ENCODE results near the gene PKN2. TPM values are rescaled to one million over a fixed set of nuclear protein-coding genes. Genes with fewer than 3 reads are reported as not detected.

PKN2 gene
- total and polyA plus RNA-seq, 2 of the 4 experiments (the other 2 are of a cell fraction) = 12.7 to 22.2 TPM

DNA sequence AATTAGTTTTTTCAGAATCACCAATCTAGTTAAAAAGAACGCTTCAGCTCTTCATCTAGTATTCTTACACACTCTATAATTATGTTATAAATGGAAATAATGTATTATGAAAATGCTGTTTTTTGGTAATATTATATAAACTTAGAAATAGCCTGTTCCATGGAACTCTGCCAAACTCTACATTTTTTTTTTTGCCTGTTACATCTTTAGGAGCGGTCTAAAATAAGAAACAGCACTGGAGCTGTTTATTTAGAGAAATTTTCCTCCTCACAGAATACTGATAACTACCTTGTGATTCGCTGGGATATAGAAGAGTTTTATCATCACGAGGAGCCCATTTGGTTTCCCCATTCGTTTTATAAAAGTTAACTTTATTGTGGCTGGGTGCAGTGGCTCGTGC lies 58.5 kb downstream of the PKN2 start:
- Histone ChIP-seq H4K91ac (ENCODE audit: insufficient read depth, low read depth, low read length) (no peak overlapping the region), H2AFZ (replicated peaks; ENCODE audit: low read length, poor library complexity) (no peak overlapping the region), H3K4me2 (ENCODE audit: low read depth, low read length) (no peak overlapping the region), H3K23ac (ENCODE audit: low read depth, low read length) (no peak overlapping the region), H3K4ac (ENCODE audit: low read depth, low read length) (no peak overlapping the region), H4K5ac (ENCODE audit: low read depth, low read length) (no peak overlapping the region), H3K4me1 (ENCODE audit: control insufficient read depth, insufficient read depth, low read length) (peaks cover under 1% of the 10 kb centered on the region; the same call in 1 of the 2 replicates), H4K8ac (ENCODE audit: low read depth in 2 of 2, low read length in 2 of 2) (no peak overlapping the region), H3K9ac (ENCODE audit: low read depth, low read length) (no peak overlapping the region), H3K36me3 (ENCODE audit: control insufficient read depth, insufficient read depth, low read length) (peaks cover 3% of the 10 kb centered on the region; the same call in 1 of the 2 replicates), H3K56ac (ENCODE audit: extremely low read depth, insufficient read depth, low read length) (no peak overlapping the region), H2BK15ac (ENCODE audit: low read depth, low read length) (no peak overlapping the region), H3K79me1 (ENCODE audit: low read depth in 1 of 2, low read length in 2 of 2) (peaks cover 22 to 34% of the 10 kb centered on the region in 2 experiments), H3K9me1 (ENCODE audit: insufficient read depth, low read length) (peaks cover 1% of the 10 kb centered on the region; the same call in 1 of the 2 replicates), H3K27me3 (ENCODE audit: control insufficient read depth, insufficient read depth, low read length) (no peaks in the 10 kb centered on the region), H2BK5ac (ENCODE audit: low read depth, low read length, poor library complexity, severe bottlenecking) (no peak overlapping the region), H3K27ac (ENCODE audit: insufficient read depth, low read length) (no peak overlapping the region), H2AK5ac (ENCODE audit: low read depth, low read length) (no peak overlapping the region), H3K4me3 (ENCODE audit: insufficient read depth, low read depth, low read length) (no peak overlapping the region), H3K9me3 (ENCODE audit: control insufficient read depth, insufficient read depth, low read length) (no peaks in the 10 kb centered on the region), H2AK9ac (replicated peaks; ENCODE audit: low read depth, low read length, poor library complexity) (no peak overlapping the region), H4K20me1 (ENCODE audit: insufficient read depth, low read length) (peaks cover 10% of the 10 kb centered on the region), H2BK120ac (ENCODE audit: low read depth, low read length) (no peak overlapping the region), H2BK20ac (ENCODE audit: low read depth, low read length) (no peak overlapping the region), H3K18ac (ENCODE audit: low read depth, low read length) (no peak overlapping the region), H3K14ac (replicated peaks; ENCODE audit: low read depth, low read length) (no peak overlapping the region)
- in situ Hi-C loops (cut with MboI; ENCODE audit: low sequenced_read_pairs) (loop anchor here (10.0 kb wide), 1 partner anchor 132 kb away; no protein-coding TSS in a partner anchor), dilution Hi-C loops (cut with HindIII; ENCODE audit: low sequenced_read_pairs, unreplicated experiment) (no loop called here), intact Hi-C loops (cut with micrococcal nuclease) (no loop called here)
- ATAC-seq (ENCODE audit: low read depth) (no peak), DNase-seq (peak; percentile 26)
- WGBS, 2 experiments (ENCODE audit: extremely low coverage in 2 of 2, insufficient read length in 1 of 2) = 43% methylated on average over 2 of the region's 6 CpGs; no CpG with 5 or more reads in 1 of the 2 experiments
- TF ChIP-seq, protein P1, sequence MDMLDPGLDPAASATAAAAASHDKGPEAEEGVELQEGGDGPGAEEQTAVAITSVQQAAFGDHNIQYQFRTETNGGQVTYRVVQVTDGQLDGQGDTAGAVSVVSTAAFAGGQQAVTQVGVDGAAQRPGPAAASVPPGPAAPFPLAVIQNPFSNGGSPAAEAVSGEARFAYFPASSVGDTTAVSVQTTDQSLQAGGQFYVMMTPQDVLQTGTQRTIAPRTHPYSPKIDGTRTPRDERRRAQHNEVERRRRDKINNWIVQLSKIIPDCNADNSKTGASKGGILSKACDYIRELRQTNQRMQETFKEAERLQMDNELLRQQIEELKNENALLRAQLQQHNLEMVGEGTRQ (IDR thresholded peaks at IDR 0.05; ENCODE audit: low read depth, low read length) = no peak
- TF ChIP-seq RAD21 (IDR thresholded peaks at IDR 0.05; ENCODE audit: low read length) (no peak), MAZ (IDR thresholded peaks at IDR 0.05; ENCODE audit: borderline replicate concordance, low read depth, low read length) (no peak), POLR2A (IDR thresholded peaks at IDR 0.05; ENCODE audit: low read depth, low read length) (no peak), MAFK (IDR thresholded peaks at IDR 0.05; ENCODE audit: low read depth, low read length) (no peak), CEBPB (IDR thresholded peaks at IDR 0.05; ENCODE audit: low read depth, low read length) (no peak), BHLHE40 (IDR thresholded peaks at IDR 0.05; ENCODE audit: low read depth, low read length) (no peak), RCOR1 (IDR thresholded peaks at IDR 0.05; ENCODE audit: insufficient replicate concordance, low read length) (no peak), CHD1 (IDR thresholded peaks at IDR 0.05; ENCODE audit: low read depth, low read length) (no peak), MXI1 (IDR thresholded peaks at IDR 0.05; ENCODE audit: borderline replicate concordance, low read depth, low read length) (no peak), RFX5 (IDR thresholded peaks at IDR 0.05; ENCODE audit: low read depth, low read length) (no peak), NFE2L2 (IDR thresholded peaks at IDR 0.05; ENCODE audit: low read depth, low read length) (no peak), FOS (IDR thresholded peaks at IDR 0.05; ENCODE audit: low read depth, low read length) (no peak), SMC3 (IDR thresholded peaks at IDR 0.05; ENCODE audit: low read depth, low read length) (no peak)
- TF ChIP-seq, protein P2, sequence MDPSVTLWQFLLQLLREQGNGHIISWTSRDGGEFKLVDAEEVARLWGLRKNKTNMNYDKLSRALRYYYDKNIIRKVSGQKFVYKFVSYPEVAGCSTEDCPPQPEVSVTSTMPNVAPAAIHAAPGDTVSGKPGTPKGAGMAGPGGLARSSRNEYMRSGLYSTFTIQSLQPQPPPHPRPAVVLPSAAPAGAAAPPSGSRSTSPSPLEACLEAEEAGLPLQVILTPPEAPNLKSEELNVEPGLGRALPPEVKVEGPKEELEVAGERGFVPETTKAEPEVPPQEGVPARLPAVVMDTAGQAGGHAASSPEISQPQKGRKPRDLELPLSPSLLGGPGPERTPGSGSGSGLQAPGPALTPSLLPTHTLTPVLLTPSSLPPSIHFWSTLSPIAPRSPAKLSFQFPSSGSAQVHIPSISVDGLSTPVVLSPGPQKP (IDR thresholded peaks at IDR 0.05; ENCODE audit: borderline replicate concordance, low read depth, low read length) = no peak
- TF ChIP-seq, protein P3, sequence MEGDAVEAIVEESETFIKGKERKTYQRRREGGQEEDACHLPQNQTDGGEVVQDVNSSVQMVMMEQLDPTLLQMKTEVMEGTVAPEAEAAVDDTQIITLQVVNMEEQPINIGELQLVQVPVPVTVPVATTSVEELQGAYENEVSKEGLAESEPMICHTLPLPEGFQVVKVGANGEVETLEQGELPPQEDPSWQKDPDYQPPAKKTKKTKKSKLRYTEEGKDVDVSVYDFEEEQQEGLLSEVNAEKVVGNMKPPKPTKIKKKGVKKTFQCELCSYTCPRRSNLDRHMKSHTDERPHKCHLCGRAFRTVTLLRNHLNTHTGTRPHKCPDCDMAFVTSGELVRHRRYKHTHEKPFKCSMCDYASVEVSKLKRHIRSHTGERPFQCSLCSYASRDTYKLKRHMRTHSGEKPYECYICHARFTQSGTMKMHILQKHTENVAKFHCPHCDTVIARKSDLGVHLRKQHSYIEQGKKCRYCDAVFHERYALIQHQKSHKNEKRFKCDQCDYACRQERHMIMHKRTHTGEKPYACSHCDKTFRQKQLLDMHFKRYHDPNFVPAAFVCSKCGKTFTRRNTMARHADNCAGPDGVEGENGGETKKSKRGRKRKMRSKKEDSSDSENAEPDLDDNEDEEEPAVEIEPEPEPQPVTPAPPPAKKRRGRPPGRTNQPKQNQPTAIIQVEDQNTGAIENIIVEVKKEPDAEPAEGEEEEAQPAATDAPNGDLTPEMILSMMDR (conservative IDR thresholded peaks at IDR 0.05; ENCODE audit: low read depth, low read length) = no peak
- no TSS peak for BruUV-seq (replicated peaks)
- ChIA-PET CTCF (no interaction called here), POLR2A (ENCODE audit: unreplicated experiment) (no interaction called here)
